ENCODE results near the gene INPP5A.

The INPP5A gene

DNA sequence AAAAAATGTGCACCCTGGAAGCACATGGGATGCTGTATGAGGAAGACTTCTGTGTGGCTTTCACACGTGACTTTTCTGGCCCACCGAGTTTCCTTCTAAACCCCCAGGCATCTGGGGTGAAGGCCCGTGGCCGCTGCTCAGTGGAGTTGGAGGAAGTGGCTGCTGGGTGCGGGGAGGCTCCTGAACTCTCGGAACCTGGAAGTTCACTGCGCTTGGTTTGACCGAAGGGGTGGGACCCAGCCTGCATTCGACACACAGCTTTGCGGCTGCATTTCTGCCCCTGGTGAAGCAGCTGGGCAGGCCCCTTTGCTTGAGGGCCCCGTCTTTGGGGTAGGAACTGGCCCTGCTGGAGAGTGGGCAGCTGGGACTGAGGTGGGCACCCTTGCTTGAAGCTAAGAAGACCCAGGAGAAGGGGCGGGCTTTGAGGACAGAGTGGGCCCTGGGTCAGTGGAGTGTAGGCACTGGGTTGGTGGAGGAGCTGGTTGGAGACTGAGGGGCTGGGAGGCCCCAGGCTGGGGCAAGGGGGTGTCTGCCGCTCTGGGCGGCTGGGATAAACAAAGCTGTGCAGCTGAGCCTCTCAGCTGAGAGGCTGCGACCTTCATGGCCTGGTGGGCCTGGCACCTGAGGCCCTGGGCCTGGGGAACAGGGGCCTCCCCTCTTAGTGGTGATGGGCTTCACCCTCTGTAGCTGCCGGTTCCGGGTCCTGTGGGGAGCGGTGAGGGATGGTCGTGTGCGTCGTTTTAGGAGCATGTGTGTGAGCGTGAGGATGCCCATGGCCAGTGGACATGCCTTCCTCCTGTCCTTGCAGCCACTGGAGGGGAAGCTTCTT lies 78.0 kb downstream of the INPP5A start:
- peak in 2 of 4 experiments; percentile 13 to 26 for DNase-seq

DNA sequence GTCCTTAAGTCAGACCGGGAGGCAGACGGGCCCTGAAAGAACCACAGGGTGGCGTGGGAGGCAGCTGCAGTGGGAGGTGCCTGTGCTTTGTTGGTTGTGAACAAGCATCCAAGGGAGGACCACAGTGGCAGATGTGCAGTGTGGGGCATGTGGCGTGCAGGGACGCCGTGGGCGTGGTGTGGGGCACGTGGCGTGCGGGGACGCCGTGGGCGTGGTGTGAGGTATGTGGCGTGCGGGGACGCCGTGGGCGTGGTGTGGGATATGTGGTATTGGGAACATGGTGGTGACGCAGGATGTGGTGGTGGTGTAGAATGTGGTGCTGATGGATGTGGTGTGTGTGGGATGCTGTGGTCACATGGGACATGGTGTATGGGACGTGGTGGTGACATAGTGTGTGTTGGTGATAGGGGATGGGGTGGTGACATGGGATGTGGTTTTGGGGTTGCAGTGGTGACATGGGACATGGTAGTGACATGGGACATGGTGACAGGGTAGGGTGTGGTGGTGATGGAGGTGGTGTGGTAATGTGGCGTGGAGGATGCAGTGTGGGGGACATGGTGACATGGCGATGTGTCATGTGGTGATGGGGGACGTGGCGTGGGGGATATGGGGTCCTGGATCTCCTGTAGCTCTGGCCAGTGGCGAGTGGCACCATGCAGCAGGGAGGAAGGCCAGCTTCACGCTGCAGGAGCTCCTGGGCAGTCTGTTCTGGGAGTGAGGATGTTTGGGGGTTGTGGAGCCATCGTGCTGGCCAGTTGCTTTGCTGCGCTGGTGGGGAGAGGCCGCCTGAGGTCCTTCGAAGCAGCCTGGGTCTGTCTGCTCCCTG lies 78.8 kb downstream of the INPP5A start:
- DNase-seq: no peak

DNA sequence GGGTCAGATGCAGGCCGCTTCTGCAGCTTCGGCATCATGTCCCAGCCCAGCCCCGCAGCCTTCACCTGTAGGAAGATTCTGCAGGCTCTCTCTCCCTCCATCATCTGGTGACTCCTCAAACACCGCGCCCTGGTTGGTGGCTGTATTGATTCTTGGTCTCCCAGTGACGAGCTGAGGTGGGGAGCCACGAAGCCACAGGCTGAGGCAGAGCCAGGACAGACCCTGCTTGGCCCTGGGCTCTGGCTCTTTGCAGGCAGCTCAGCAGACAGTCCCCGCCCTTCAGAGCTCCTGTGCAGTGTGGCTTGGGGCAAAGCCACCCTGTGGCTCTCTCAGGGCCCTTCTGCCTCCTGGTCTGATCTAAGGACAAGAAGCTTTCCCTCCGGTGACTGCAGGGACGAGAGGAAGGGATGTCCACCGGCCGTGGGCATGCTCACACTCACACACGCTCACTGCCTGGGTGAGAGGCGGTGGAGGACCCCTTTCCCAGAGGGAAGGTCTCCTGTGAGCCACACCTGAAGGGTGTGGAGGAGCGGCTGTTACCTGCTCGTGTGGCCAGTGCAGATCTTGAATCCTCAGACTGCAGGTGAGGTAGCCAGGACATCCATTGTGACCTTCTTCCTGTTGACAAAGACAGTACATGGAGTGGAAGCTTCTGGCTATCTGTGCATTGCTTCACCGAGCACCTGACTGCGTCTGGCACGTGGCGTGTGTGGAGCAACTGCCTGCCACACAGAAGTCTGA lies 79.6 kb downstream of the INPP5A start:
- peak in 1 of 4 experiments; percentile 19 for DNase-seq

GRCh38 chr10:132617737-132618052 lies 80.1 kb downstream of the INPP5A start:
- no peak for DNase-seq

GRCh38 chr10:132618158-132618919 lies 80.8 kb downstream of the INPP5A start:
- DNase-seq: no peak

- no peak for DNase-seq
Observed at GRCh38 chr10:132619927-132620326, 82.3 kb downstream of the INPP5A start.

DNA sequence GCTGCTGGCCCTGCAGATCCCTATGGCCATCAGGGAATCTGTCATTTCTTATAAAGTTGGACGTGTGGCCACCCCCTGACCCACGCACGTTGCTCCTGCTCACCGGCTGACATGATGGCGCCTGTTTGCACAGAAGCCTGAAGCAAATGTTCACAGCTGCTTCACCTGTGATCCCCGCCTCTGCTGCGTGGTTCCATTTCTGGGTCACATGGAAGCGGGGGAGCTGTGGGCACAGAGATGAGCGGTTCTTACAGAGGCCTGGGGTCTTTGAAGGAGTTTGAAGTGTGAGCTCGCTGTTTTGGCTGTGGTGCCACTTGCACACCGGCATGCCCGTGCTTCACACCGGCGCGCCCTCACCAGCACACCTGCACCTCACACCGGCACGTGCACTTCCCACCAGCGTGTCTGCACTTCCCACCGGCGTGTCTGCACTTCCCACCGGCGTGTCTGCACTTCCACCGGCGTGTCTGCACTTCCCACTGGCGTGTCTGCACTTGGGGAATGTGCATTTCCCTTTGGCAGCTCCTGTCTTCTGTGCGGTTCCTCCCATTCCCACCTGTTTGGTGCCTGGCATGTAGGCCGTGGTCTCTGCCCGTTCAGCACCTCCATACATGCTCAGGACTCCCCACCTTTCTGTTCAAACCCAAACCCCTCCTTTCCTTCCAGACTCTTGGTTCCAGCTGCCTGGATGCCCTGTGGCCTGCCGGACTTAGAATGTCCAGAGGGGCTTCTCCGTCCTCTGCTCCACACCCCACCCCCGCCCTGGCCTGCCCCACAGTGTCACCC lies 86.7 kb downstream of the INPP5A start:
- no peak for DNase-seq

DNA sequence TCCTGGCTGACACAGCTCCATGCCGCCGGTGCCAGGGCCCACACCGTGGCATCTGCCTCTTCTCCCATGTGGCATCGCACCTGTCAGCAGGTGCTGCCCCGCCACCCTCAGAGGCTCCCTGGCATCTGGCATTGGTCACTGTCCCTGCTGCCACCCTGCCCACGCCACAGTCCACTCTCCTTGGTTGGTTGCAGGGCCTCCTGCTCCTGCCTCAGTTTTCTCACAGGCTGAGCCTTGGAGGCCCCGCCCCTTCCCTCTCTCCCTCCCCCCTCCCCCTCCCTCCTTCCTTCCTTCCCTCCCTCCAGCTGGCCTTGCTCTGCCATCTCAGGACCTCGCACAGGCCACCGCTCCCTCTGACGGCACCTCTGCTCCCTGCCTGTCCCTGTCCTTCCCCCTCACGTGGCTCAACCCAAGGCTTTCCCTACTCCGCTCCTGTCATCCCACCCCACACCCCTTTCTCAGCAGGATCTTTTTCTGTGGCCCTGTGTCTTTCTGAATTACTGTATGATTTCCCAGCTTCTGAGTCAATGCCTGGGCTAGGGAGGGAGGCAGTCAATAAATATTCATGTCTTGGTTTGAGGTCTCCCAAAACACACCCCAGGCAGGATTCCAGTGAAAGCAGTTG lies 87.4 kb downstream of the INPP5A start:
- peak in 1 of 4 experiments; percentile 13 for DNase-seq

DNA sequence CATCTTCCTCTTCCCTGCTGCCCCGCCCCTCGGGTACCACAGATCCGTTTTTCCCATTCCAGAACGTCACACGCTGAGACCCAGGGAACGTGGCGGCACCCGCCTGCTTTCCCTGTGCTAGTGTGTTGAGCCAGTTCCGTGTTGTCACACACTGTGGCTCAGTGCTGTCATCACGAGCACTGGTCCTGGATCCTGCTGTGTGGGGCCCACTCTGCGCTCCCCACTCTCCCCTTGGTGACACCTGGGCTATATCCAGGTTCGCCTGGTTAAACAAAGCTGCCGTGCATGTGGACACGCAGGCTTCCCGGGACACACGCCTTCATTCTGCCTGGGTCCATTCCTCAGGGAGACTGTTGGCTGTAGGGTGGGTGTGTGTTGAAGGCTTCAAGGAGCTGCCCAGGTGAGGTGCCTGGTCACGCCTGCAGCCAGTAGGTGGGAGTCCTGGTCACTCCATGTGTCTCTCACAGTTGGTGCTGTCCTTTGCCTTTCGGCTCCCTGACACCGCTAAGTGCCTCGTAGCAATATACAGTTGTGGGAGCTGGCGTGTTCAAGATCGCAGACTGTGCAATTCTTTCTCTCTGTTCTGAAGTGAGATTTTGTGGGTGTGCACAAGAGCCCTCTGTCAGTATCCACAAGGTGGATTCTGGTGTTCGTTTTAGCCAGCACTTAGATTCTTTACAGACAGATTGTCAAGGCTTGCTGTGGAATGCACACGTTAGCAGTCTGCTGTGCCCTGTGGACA lies 88.6 kb downstream of the INPP5A start:
- no peak for DNase-seq

- no peak for DNase-seq
Observed at GRCh38 chr10:132626761-132627665, 89.4 kb downstream of the INPP5A start.

DNA sequence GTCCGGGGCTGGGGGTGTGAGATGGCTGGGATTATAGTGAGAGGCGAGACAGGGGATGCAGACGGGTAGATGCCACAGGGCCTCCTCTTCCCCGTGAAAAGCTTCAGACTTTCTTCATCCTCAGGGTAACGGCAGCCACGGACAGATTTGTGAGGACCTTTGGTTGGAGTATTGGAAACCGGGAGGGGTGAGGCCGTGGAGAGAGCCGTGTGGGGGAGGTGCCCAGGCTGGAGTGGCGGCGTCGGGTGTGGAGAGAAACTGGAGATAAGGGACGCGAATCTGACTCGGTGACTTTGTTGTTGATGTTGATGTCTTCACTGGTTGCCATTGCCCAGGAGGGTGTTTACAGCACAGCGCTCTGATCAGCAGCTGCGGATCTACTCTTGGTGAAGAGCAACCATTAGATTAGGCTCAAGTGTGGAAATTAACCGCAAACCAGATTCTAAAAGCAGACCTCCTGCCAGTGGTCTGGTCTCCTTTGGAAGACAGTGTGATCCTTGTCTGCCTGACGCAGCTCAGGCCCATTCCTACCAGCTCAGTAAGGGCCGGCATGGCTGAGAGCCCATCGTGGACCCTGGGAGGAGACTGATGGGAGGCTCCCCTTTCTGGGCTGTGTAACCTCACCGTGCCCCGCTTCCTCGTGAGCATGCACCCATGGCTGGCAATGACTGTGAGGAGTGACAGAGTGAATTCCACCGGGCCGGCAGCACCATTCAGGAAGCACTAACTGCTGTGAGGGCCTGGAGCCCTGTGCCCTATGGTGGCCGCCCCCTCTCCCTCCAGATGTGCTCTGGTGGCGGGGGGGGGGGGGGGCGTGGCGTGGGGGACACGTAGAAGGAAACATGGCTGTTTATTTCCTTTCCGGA lies 90.3 kb downstream of the INPP5A start:
- DNase-seq: peak; percentile 45 to 51 (median 47)

DNA sequence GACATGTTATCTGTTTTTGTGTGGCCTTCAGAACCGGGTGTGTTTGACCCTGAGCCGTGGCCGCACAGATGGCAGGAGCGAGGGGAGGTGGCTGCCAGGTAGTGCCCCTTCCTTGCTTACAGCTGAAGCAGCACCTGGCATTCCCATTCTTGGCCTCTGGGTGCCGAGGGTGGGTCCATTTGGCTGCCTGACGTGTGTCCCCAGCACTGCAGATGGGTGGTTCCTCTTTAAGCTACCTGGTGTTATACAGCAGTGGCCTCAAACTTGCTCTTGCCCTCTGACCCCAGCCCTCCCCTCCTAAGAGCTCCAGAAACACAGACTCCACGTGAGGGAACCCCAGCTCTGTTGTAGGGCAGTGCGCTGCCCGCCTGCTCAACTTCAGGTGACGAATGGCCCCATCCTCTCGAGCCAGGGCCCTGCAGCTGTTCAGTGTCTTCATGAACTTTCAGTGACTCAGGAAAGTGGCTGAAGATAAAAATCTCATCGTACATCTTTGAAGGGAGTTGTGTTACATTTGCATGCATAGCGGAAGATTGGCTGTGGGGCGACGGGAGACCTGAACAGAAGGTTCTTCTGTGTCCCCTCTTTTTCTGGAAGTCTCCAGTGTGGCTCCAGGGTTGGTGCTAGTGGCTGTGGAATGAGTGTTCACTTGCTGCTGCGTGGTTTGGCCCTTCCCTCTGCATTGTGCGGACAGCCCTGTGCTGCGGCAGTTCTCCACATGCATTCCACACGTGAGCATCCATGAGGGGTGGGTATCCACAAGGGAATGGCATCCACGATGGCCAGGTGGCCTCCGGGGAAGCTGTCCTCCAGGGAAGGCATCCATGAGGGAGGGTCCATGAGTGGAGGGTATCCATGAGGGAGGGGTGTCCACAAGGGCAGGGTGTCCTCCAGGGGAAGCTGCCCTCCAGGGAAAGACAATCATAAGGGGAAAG lies 91.6 kb downstream of the INPP5A start:
- DNase-seq: no peak

GRCh38 chr10:132630156-132630555 lies 92.6 kb downstream of the INPP5A start:
- no peak for DNase-seq

- DNase-seq: peak in 1 of 4 experiments; percentile 1
Observed at GRCh38 chr10:132630666-132631337, 93.2 kb downstream of the INPP5A start.

GRCh38 chr10:132631338-132631735 lies 93.8 kb downstream of the INPP5A start:
- DNase-seq: peak in 1 of 4 experiments; percentile 0

DNA sequence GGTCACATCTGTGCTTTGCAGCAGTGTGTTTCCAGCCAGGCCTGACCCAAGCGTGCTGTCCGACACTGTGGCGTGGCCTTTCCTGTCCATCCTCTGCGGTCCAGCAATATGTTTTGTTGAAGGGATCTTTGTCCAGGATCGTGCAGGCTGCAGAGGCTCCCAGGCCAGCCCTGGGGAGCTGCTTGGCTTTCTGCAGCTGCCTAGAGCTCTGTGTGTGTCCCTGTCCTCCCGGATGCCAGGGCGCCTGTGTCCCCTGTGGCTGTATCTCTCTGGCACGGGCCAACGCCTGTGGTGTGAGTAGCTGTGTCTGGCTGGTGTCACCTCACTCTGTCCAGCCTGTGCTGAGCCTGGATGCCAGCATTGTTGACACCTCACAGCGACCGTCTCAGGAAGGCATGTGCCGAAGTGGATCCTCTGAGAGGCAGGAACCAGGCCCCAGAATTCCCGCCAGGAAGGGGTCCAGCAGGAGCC lies 94.5 kb downstream of the INPP5A start:
- no peak for DNase-seq

Data from suppressor macrophage (primary cell).